WTC11 (cell line): ENCODE data around the gene OVCA2. TPM values are rescaled to one million over a fixed set of nuclear protein-coding genes. Genes with fewer than 3 reads are reported as not detected.

Source experiments
- AR ChIP-seq: fragments of 250-450 bp; sonication (Bioruptor Pico); IDR thresholded peaks from 2 replicates; pipeline ENCODE4 v1.9.0; 2021; ENCODE audit warnings: mild to moderate bottlenecking
- ATF1 ChIP-seq: sonication (generic); formaldehyde crosslinking; IDR thresholded peaks from 2 replicates; pipeline ENCODE4 v1.8.1; 2023; ENCODE audit warnings: mild to moderate bottlenecking, moderate library complexity, missing genetic modification reagents
- ATF3 ChIP-seq: sonication (generic); formaldehyde crosslinking; conservative IDR thresholded peaks from 2 replicates; pipeline ENCODE4 v1.8.1; 2022; ENCODE audit warnings: mild to moderate bottlenecking, missing genetic modification reagents
- CREB1 ChIP-seq: sonication (generic); formaldehyde crosslinking; IDR thresholded peaks from 2 replicates; pipeline ENCODE4 v1.8.0; 2023; ENCODE audit warnings: mild to moderate bottlenecking, missing genetic modification reagents
- ELF4 ChIP-seq: sonication (generic); formaldehyde crosslinking; IDR thresholded peaks from 2 replicates; pipeline ENCODE4 v1.8.1; 2022; ENCODE audit warnings: low read depth, mild to moderate bottlenecking, moderate library complexity, missing genetic modification reagents
- EMX1 ChIP-seq: fragments of 250-450 bp; sonication (Bioruptor Pico); IDR thresholded peaks from 2 replicates; pipeline ENCODE4 v1.8.0; 2021; ENCODE audit warnings: mild to moderate bottlenecking
- ERG ChIP-seq: fragments of 250-450 bp; sonication (Bioruptor Pico); IDR thresholded peaks from 2 replicates; pipeline ENCODE4 v1.8.0; 2021; ENCODE audit warnings: mild to moderate bottlenecking
- ETV6 ChIP-seq: sonication (generic); formaldehyde crosslinking; IDR thresholded peaks from 2 replicates; pipeline ENCODE4 v1.8.1; 2022; ENCODE audit warnings: mild to moderate bottlenecking, missing genetic modification reagents
- HMGA2 ChIP-seq: fragments of 250-450 bp; sonication (Bioruptor Pico); IDR thresholded peaks from 2 replicates; pipeline ENCODE4 v1.4.0; 2021; ENCODE audit warnings: mild to moderate bottlenecking, moderate library complexity
- IRF1 ChIP-seq: sonication (generic); formaldehyde crosslinking; IDR thresholded peaks from 2 replicates; pipeline ENCODE4 v1.8.0; 2023; ENCODE audit warnings: missing genetic modification reagents
- KAT7 ChIP-seq: sonication (generic); formaldehyde crosslinking; IDR thresholded peaks from 2 replicates; pipeline ENCODE4 v1.8.1; 2023; ENCODE audit warnings: missing genetic modification reagents, mild to moderate bottlenecking, borderline replicate concordance
- MAX ChIP-seq: sonication (generic); formaldehyde crosslinking; IDR thresholded peaks from 2 replicates; pipeline ENCODE4 v1.8.0; 2022; ENCODE audit warnings: mild to moderate bottlenecking, missing genetic modification reagents
- NFATC4 ChIP-seq: fragments of 250-450 bp; sonication (Bioruptor Pico); IDR thresholded peaks from 2 replicates; pipeline ENCODE4 v1.9.0; 2021; ENCODE audit warnings: mild to moderate bottlenecking
- NR2C2 ChIP-seq: sonication (generic); formaldehyde crosslinking; IDR thresholded peaks from 2 replicates; pipeline ENCODE4 v1.8.0; 2022; ENCODE audit warnings: mild to moderate bottlenecking, missing genetic modification reagents
- NR3C1 ChIP-seq: sonication (generic); formaldehyde crosslinking; conservative IDR thresholded peaks from 2 replicates; pipeline ENCODE4 v1.8.1; 2023; ENCODE audit warnings: low read depth, mild to moderate bottlenecking, missing genetic modification reagents
- RORB ChIP-seq: fragments of 250-450 bp; sonication (Bioruptor Pico); IDR thresholded peaks from 2 replicates; pipeline ENCODE4 v1.9.0; 2021; ENCODE audit warnings: mild to moderate bottlenecking
- SOX15 ChIP-seq: fragments of 250-450 bp; sonication (Bioruptor Pico); IDR thresholded peaks from 2 replicates; pipeline ENCODE4 v1.9.0; 2021; ENCODE audit warnings: mild to moderate bottlenecking
- SP1 ChIP-seq: sonication (generic); formaldehyde crosslinking; conservative IDR thresholded peaks from 2 replicates; pipeline ENCODE4 v1.8.1; 2022; ENCODE audit warnings: missing genetic modification reagents
- TEAD1 ChIP-seq: sonication (generic); formaldehyde crosslinking; IDR thresholded peaks from 2 replicates; pipeline ENCODE4 v1.8.0; 2022; ENCODE audit warnings: mild to moderate bottlenecking, missing genetic modification reagents
- TP53 ChIP-seq: sonication (generic); formaldehyde crosslinking; IDR thresholded peaks from 2 replicates; pipeline ENCODE4 v1.8.1; 2023; ENCODE audit warnings: mild to moderate bottlenecking, missing genetic modification reagents
- ZBTB43 ChIP-seq: sonication (generic); formaldehyde crosslinking; IDR thresholded peaks from 2 replicates; pipeline ENCODE4 v1.8.1; 2023; ENCODE audit warnings: mild to moderate bottlenecking, missing genetic modification reagents
- ZNF138 ChIP-seq: sonication (generic); formaldehyde crosslinking; conservative IDR thresholded peaks from 2 replicates; pipeline ENCODE4 v1.8.1; 2022; ENCODE audit warnings: mild to moderate bottlenecking, moderate library complexity, missing genetic modification reagents
- ZNF263 ChIP-seq: sonication (generic); formaldehyde crosslinking; IDR thresholded peaks from 2 replicates; pipeline ENCODE4 v1.8.1; 2022; ENCODE audit warnings: low read depth, mild to moderate bottlenecking, moderate library complexity, missing genetic modification reagents
- ZNF281 ChIP-seq: sonication (generic); formaldehyde crosslinking; IDR thresholded peaks from 2 replicates; pipeline ENCODE4 v1.8.0; 2023; ENCODE audit warnings: mild to moderate bottlenecking, missing genetic modification reagents
- ZNF423 ChIP-seq: fragments of 250-450 bp; sonication (Bioruptor Pico); IDR thresholded peaks from 2 replicates; pipeline ENCODE4 v2.1.2; 2022; ENCODE audit warnings: mild to moderate bottlenecking, moderate library complexity
- ZNF512 ChIP-seq: sonication (generic); formaldehyde crosslinking; IDR thresholded peaks from 2 replicates; pipeline ENCODE4 v1.8.1; 2022; ENCODE audit warnings: missing genetic modification reagents, borderline replicate concordance
- ZNF671 ChIP-seq: fragments of 250-450 bp; sonication (Bioruptor Pico); IDR thresholded peaks from 2 replicates; pipeline ENCODE4 v1.8.0; 2021; ENCODE audit warnings: mild to moderate bottlenecking
- ZSCAN18 ChIP-seq: fragments of 250-450 bp; sonication (Bioruptor Pico); IDR thresholded peaks from 2 replicates; pipeline ENCODE4 v2.1.2; 2022; ENCODE audit warnings: mild to moderate bottlenecking, moderate library complexity
- total RNA-seq: library from RNA; stranded (reverse); gene quantifications from 3 replicates; pipeline ENCODE4 v1.2.3, GENCODE V29; 2021

The OVCA2 gene
- total RNA-seq, 1 experiment from 2014 or later, result 23.5 TPM

GRCh38 chr17:2057760-2058585 is 16.2 kb downstream of the OVCA2 start (continued):
- TF ChIP-seq ATF3, result 0 out of 2 replicates have a peak, but pooled peaks have one; percentile 44
- TF ChIP-seq EMX1 (CRISPR knock-in tag), result no peak
- no peak for TF ChIP-seq ETV6 (CRISPR knock-in tag)
- peak; percentile 23; the same call in 1 of the 2 replicates for TF ChIP-seq NR2C2 (CRISPR knock-in tag)
- no peak for TF ChIP-seq RORB
- TF ChIP-seq ZNF671 (CRISPR knock-in tag), result no peak
- no peak for TF ChIP-seq AR (CRISPR knock-in tag)
- TF ChIP-seq MAX, result peak; percentile 77; the same call in 1 of the 2 replicates
- no peak for TF ChIP-seq ZSCAN18
- no peak for TF ChIP-seq IRF1 (CRISPR knock-in tag)
- TF ChIP-seq ZNF138 (CRISPR knock-in tag), result 0 out of 2 replicates have a peak, but pooled peaks have one; percentile 16
- TF ChIP-seq ATF1 (CRISPR knock-in tag), result no peak
- no peak for TF ChIP-seq NFATC4 (CRISPR knock-in tag)
- TF ChIP-seq NR3C1 (CRISPR knock-in tag), result no peak
- TF ChIP-seq SP1 (CRISPR knock-in tag), result 0 out of 2 replicates have a peak, but pooled peaks have one; percentile 1
- TF ChIP-seq KAT7, result no peak
- no peak for TF ChIP-seq TEAD1 (CRISPR knock-in tag)
- no peak for TF ChIP-seq ERG (CRISPR knock-in tag)
- no peak for TF ChIP-seq ZNF512 (CRISPR knock-in tag)
- TF ChIP-seq ELF4, result no peak
- no peak for TF ChIP-seq CREB1 (CRISPR knock-in tag)
- 0 out of 2 replicates have a peak, but pooled peaks have one; percentile 45 for TF ChIP-seq TP53
- no peak for TF ChIP-seq HMGA2 (CRISPR knock-in tag)
- no peak for TF ChIP-seq ZNF281 (CRISPR knock-in tag)
- no peak for TF ChIP-seq ZNF263 (CRISPR knock-in tag)
- TF ChIP-seq ZBTB43 (CRISPR knock-in tag), result no peak
- no peak for TF ChIP-seq SOX15 (CRISPR knock-in tag)
- TF ChIP-seq ZNF423 (CRISPR knock-in tag), result no peak
